Activated gamma-delta T cell treated with anti-CD3 and anti-CD28 coated beads, Interleukin-2, amount 50 U/mL, for 16 hours (primary cell): Measurements from ENCODE around the gene DIP2A.
"Not testable (repeated sequence)": the region's sequence is repeated elsewhere in the genome, so short reads cannot be mapped to it uniquely, and the experiment has no call there.

ENCODE experiments used
- DNase-seq: peaks from one replicate; pipeline ENCODE4 v3.0.0-alpha.2; 2020; ENCODE audit warnings: low read depth

The DIP2A gene

DNA sequence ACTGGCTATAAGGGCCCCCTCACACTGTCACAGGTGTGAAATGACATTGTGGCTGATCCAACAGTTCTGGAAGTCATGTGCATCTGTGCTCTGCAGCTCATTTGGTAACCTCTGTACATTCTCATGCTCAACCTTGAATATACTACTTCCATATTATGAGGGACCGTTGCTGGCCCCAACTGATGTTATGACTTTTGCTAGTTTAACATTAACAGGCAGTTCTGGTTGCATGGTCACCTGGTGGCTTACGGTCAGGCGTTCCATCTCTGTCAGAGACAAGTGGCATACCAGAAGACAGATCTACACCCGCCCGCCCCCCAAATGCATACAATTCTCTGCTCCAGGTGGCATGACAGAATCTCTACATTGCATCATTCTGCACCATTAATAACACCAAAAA, 6.0 kb upstream of the DIP2A start:
- DNase-seq: no peak

DNA sequence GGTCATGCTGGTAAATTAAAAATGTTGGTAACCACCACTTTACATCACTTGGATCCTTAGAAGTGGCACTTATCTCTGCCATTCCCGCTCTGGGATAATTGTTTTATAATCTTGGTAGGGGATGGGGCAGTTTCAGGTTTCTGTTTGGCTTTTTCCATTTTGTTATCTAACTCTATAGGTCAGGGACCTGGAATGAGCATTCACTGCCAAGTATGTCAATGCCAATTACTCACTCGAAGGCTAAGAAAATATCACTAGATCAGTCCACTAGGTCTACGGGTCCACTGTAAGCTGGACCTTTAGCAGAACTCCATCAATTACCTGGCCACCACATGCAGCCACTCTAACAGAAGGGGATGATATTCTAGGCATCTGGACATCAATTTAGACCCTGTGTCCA, 4.5 kb upstream of the DIP2A start:
- DNase-seq: no peak

DNA sequence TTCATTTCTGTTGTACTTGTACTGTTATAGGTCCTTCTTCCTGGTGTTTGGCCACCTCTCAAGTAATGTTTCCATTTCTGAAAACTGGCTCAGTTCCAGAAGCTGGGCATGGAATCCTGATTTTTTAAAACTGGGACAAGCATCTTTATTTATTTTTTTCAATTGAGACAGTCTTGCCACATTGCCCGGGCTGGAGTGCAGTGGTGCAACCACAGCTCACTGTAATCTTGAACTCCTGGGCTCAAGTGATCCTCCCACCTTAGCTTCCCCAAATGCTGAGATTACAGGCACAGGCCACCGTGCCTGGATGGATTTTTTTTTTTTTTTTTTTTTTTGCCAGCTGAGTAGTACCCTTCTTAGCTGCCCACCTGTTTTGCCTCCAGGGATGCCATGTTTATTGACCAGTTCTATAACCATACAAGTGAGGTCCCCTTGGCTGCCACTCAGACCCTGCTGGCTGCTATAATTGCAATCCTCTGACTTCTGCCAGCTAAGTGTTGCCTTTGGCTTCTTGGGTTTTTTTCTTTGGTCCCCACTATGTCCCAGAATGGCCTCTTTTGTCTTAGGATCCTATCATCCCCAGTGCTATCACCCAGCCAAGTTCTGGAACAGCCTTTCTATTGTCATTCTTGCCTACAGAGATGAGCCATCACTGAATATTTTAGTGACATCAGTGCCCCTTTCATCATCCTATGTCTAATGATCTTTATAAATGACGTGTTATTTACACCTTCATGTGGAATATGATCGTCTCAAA, 3.9 kb upstream of the DIP2A start:
- DNase-seq: no peak

DNA sequence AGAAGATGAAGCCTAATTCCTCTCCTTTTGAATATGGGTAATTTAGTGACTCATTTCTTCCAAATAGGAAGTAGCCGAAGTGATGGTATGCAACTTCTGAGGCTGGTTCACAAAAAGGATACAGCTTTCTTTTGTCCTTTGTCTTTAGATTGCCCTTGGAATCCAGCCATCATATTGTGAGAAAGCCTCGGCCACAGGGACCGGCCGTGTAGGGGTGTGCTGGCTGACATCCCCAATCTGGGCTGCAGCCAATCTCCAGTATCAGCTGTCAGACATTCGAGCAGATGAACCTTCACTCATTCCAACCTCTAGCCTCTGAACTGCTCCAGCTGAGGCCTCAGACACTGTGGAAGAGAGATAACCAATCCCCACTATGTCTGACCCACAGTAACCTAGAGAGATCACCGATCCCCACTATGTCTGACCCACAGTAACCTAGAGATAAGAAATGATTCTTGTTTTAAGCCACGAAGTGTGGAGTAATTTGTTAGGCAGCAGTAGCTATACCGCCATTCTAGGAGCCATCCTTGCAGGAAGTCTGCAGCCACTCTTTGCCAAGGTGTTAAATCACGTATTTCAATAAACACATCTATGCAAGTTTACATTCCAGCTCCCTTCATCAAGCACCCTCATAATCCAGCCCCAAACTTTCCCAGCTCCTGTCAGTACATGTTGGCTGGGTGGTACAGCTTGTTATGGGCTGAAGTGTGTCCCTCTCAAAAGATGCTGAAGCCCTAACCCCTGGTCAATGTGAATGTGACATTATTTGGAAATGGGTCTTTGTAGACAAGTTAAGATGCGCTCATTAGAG, 2.9 kb upstream of the DIP2A start:
- no peak for DNase-seq

DNA sequence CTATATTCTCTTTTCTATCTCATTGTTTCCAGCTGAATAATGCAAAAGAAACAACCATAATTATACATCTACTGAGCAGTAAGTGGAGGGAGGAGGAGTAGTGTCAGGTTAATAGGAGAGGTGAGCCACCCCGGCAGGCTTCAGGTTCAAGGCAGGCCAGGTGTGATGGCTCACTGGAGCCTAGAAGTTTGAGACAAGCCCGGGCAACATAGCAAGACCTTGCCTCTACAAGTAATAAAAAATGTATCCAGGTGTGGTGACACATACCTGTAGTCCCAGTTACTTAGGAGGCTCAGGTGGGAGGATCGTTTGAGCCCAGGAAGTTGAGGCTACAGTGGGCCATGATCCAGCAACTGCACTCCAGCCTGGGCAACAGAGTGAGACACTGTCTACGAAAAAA, 1.9 kb upstream of the DIP2A start:
- no peak for DNase-seq

DNA sequence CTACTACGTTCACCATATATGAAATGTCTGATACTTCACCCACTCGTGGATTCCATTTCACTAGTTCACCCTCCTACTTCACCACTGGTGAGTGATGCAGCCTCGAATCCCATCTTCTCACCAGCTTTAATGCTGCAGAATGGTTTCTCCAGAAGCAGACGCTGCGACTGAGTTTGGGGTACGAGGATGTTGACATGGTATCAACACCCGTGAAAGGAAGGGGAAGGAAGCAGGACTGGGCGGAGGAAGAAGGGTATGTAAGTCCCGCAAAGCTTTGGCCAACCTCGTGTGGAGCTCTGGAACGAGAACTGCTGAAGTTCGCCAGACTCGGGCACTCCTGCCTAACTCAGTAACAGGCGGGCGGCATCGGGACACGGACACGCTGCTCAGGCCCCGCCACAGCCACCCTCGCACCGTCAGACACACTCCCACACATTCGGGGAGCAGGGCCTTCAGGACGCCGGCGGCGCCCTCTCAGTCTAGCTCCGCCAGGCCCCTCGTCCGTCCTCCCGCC, 833 bp upstream of the DIP2A start:
- no peak for DNase-seq

DNA sequence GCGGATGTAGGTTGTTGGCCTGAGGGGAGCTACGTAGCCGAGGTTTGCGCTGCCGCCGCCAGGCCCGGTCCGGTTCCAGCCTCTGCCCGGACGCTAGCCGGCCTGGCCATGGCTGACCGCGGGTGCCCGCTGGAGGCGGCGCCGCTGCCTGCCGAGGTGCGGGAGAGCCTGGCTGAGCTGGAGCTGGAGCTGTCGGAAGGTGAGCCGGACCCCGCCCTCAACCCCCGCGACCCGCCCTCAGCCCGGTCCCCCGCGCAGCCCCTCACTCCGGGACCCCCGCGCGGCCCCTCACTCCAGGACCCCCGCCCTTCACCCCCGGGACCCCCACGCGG, 299 bp downstream of the DIP2A start:
- peak; percentile 14 for DNase-seq

DNA sequence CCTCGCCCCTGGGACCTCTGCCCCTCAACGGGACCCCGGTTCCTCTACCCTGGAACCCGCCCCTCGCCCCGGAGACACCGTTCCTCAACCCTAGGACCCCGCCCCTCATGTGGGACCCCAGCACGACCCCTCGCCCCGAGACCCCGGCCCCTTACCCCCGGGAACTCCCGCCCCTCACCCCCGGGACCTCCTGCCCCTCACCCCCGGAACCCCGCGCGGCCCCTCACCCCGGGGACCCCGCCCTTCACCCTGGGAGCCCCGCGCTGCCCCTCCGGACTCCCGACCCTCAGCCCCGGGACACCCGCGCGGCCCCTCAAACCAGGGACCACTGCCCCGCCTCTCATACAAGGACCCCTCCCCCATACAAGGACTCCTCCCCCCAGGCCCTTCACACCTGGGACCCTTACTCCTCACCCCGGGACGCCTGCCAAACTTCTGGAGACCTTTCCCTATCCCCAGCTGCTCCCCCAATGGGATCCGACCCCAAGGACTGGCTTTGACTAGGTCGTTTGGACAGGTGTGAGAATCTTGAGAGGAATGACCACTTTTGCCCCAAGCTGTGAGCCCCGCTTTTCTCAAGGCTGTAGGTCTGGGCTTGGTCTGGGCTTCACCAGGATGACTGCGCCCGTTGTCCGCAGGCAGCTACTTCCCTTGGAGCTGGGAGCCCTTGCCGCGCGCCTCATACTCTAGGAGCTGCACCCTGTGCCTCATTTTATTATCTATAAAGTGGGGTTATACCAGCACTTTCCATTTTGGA, 843 bp downstream of the DIP2A start:
- DNase-seq: no peak

DNA sequence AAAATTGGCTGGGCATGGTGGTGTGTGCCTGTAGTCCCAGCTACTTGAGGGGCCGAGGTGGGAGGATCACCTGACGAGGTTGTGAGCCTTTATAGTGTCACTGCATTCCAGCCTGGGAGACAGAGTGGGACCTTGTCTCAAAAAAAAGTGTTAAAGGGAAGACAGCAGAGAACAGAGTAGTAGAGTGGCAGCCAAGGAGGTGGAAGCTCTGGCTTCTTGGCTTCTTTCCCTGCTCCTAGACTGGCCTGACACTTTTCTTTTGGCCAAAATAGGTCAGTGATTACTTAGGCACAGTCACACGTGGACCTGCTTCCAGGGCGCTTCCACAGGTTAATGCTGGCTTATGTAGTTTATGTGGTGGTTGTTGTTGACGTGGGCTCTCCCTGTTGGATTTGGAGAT, 3.2 kb downstream of the DIP2A start:
- DNase-seq: no peak

DNA sequence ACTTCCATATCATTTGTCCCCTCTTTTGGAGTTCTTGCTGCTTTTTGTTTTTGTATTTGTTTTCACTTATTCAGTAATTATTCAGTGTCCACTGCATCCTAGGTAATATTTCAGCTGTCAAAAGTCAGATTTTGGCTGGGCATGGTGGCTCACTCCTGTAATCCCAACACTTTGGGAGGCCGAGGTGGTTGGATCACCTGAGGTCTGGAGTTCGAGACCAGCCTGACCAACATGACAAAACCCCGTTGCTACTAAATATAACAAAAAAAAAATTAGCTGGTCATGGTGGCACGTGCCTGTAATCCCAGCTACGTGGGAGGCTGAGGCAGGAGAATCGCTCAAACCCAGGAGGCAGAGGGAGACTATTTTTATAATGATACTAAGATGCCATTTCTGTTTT, 6.5 kb downstream of the DIP2A start:
- DNase-seq: not testable (repeated sequence)

DNA sequence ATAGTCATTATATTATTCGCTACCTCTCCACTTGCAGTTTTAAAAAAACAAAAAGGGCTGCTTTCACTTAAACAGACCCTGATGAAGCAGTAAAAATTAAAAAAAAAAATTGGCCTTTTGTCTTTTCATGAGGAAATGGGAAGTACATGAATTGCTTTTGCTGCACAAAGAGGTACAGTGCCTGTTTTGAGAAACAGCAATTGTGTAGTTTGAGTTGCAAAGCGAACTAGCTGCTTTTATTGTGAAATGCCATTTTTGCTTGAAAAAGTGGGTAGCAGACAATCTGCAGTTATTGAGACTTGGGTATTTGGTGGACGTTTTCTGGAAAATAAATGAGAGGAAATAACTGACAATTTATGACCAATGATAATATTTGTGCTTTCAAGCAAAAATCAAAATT, 7.0 kb downstream of the DIP2A start:
- DNase-seq: no peak

DNA sequence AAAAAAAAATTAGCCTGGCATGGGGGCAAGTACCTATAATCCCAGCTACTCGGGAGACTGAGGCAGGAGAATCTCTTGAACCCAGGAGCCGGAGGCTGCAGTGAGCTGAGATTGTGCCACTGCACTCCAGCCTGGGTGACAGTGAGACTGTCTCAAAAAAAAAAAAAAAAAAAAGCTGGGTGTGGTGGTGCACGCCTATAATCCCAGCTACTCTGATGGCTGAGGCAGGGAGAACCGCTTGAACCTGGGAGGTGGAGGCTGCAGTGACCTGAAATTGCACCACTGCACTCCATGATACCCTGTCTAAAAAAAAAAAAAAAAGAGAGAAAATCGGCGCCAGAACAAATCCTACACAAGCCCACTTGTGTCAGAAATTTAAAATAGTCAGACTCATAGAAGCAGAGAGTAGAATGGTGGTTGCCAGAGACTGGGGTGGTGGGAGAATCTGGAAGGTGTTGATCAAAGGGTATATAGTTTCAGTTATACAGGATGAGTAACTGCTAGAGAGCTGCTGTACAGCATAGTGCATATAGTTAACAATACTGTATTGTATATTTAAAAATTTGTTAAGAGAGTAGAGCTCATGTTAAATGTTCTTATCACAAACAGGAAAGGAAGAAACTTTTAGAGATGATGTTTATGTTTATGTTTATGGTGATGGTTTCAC, 9.6 kb downstream of the DIP2A start:
- DNase-seq: no peak

DNA sequence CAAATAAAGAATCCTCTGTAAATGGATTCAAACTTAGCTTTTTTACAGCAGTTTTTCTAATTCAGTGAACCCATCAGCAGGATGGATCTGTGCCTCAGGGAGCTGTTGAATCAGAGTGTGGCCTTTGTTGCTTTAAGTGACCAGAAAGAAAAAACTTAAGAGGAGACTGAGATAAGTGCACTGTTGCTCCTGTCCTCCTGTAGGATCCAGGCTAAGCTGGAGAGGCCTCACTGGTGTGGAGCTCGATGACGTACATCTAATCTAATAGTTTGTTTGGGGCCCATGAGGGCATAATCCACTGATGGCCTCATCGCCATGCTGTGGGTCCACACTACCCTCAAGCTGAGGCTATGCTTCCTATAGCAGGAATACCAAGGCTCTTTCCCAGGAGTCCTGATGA, 10.6 kb downstream of the DIP2A start:
- no peak for DNase-seq

DNA sequence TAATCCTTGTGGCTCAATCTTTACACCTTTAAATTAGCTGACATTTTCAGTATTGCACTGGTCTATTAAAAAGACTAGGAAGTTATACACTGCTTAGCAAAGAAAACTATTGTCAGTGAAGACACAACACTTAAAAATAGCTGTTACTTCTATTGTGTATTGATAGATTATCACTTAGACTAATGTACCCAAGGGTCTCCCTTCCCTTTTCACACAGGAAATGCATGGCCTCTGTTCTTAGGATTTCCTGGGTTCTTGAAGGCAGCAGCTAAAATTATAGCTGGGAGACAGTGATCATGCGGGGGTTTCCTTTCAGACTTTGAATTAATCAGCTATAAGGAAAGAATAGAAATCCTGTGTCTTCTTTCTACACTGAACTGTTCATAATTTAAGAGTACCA, 12.8 kb downstream of the DIP2A start:
- no peak for DNase-seq

DNA sequence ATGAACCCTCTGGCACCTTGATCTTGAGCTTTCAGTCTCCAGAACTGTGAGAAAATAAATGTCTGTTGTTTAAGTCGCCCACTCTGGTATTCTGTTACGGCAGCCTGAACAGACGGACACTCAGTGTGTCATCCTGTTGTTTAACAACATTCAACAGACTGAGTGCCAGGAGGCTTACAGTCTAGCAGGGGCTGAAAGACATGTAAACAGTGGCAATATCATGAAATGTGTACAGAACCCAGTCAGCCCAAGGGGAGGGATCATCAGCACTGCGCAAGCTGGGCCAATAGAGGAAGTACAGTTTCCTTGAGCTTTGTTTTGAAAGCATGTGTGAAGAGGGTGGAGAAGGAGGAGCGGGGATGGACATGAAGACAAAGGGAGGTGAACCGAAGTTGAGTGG, 13.6 kb downstream of the DIP2A start:
- DNase-seq: no peak

DNA sequence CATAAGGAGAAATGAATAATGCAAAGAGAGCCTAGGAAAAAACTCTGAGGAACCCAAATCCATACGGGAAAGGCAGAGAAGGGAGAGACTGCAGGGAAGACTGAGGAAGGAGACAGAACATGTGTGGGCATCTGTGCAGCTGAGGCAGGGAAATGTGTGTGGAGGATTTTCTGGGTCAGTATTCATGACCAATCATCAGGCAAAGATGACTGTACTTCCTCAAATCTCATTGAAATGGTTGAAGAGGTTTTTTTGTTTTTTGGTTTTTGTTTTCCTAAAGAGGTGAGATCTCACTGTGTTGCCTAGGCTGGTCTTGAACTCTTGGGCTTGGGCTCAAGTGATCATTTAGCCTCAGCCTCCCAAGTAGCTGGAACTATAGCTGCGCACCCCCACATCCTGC, 15.7 kb downstream of the DIP2A start:
- DNase-seq: no peak

DNA sequence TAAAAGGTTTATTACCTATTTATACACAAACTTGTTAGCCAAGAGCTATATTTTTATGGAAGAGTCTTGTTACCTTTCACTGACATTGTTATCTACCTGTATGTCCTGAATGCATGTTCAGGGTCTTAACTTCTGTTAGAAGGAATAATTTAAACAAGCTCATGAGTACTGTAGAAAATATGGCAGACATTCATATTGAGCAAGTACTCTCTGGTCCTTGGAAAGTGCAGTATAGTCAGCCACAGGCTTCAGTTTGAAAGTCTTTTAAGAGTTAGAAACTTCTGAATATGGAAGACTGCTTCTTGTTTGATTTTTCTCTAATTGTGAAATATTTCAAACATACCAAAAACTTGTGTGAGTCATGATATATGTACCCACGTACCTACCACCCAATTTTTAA, 16.6 kb downstream of the DIP2A start:
- no peak for DNase-seq

DNA sequence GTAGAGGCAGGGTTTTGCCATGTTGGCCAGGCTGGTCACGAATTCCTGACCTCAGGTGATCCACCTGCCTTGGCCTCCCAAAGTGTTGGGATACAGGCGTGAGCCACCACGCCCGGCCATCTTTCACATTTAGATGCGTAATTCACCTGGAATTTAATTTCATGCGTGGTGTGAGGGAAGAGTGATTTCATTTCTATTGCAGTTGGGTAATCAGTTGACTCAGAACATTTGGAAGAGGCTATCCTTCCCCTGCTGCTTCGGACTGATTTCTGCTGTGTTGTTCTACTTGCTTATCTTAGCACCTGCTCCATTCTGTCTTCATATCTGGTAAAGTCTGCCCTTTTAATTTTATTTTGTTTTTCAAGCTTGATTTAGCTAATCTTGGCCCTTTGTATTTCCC, 19.1 kb downstream of the DIP2A start:
- DNase-seq: no peak

DNA sequence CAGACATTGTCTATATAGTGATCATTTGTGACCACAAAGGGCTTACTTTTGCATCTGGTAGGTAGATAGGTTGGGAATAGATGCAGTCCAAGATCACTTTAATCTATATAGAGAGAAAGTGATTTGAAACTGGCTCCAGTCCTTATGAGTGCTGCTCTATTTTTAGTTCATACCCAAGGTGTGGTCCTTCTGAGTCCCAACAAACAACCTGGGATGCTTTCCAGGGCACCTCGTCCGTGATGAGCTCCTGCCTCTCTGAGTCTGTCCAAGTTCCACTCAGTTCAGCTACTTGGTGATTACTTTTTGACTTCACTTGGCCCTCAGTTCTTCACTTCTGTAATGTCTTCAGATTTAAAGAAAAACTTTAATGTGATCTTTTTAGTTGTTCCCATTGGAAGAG, 20.2 kb downstream of the DIP2A start:
- DNase-seq: no peak

DNA sequence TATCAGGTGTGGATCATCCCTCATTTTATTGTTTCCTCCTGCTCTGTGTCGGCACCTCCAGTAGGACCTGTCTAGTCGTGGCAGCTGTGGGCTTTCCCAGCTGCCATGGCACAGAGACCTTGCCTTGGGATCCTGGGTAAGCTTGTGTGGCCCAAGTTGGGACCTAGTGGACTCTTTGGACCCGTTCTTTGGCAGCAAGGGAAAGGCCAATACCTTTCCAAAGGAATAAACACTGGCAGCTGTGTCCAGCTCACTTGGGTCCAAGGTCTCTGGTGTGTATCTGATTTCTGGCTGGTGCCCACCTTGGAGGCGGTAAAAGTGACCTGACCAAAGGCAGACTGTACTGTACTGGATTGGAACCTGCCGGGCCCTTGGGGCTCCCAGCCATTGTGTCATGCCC, 21.8 kb downstream of the DIP2A start:
- DNase-seq: no peak

DNA sequence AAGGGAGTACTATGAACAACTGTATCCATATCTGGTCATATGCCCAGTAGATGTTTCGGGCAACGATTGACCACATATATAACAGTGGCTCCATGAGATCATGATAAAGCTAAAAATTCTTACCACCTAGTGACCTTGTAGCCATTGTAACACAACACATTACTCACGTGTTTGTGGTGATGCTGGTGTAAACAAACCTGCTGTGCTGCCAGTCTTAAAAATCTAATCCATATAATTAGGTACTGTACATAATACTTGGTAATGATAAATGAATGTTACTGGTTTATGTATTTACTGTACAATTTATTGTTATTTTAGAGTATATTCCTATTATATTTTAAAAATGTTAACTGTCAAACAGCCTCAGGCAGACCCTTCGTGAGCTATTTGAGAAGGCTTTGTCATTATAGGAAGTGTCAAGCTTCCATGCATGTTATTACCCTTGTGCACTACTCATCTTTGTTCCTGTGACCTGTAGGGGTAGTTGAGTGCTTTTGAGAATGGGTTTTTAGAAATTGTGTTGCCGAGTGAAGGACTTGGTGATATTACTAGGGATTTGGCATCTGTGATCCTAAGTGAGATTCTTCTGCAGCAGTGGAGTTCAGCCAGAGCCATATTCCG, 23.6 kb downstream of the DIP2A start:
- DNase-seq: no peak

DNA sequence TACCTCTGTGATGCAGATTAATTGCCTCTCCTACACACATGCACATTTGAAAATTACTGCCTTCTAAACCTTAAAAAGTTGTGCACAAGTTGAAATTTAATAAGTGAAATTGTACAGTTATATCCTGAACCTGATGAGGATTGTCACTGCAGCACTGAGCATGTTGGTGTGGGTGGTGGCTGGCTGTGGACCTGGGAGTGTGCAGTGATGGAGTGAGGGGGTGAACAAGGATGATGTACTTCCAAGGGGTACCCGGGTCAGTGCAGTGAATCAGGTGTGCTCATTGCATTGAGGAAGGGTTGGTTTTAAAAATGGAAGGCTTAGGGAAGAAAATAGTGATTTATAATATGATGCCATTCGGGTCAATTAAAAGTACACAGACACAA, 24.1 kb downstream of the DIP2A start:
- no peak for DNase-seq
